Fibroblast of villous mesenchyme (primary cell): ENCODE results near the gene TBCK. TPM values are rescaled to one million over a fixed set of nuclear protein-coding genes. Genes with fewer than 3 reads are reported as not detected.

Source experiments
- DNase-seq: peaks from one replicate; pipeline ENCODE4 v3.0.0-alpha.2; 2010; ENCODE audit warnings: low read depth
- H3K4me3 ChIP-seq: 2 replicates; pipeline ENCODE4 v1.5.1; 2011; ENCODE audit warnings: low read depth, mild to moderate bottlenecking, low read length
- CTCF ChIP-seq: IDR thresholded peaks from 2 replicates; pipeline ENCODE4 v1.5.1; 2012; ENCODE audit warnings: low read depth, mild to moderate bottlenecking, low read length; ENCODE audit not compliant: insufficient read depth
- total RNA-seq: library from RNA; depleted of rRNA; stranded (reverse); fragments of >200 nt; gene quantifications from 2 replicates; pipeline ENCODE4 v1.2.3, GENCODE V29; 2012

Gene TBCK
- total RNA-seq, 1 donor = 80.3 TPM

- DNase-seq = peak; percentile 28
- no peak for TF ChIP-seq CTCF
- H3K4me3 ChIP-seq = no peak overlapping the region
Observed at GRCh38 chr4:106095408-106095807, 220.6 kb downstream of the TBCK start.

- no peak for TF ChIP-seq CTCF
- H3K4me3 ChIP-seq = no peak overlapping the region
- no peak for DNase-seq
Observed at GRCh38 chr4:106092361-106093040, 223.5 kb downstream of the TBCK start.

- TF ChIP-seq CTCF = no peak
- no peak for DNase-seq
- H3K4me3 ChIP-seq = no peak overlapping the region
Observed at GRCh38 chr4:106090826-106091225, 225.2 kb downstream of the TBCK start.

GRCh38 chr4:106083065-106083464 is 232.9 kb downstream of the TBCK start:
- DNase-seq = no peak
- H3K4me3 ChIP-seq = no peak overlapping the region
- no peak for TF ChIP-seq CTCF

- no peak for TF ChIP-seq CTCF
- DNase-seq = peak; percentile 4
- no peak overlapping the region for H3K4me3 ChIP-seq
Observed at GRCh38 chr4:106080376-106080775, 235.6 kb downstream of the TBCK start.

GRCh38 chr4:106079616-106080015 is 236.4 kb downstream of the TBCK start:
- TF ChIP-seq CTCF = no peak
- no peak for DNase-seq
- no peak overlapping the region for H3K4me3 ChIP-seq

GRCh38 chr4:106065018-106065417 is 251.0 kb downstream of the TBCK start:
- no peak for DNase-seq
- TF ChIP-seq CTCF = no peak
- H3K4me3 ChIP-seq = no peak overlapping the region
